CD4-positive, CD25-positive, alpha-beta regulatory T cell (primary cell): ENCODE data around the gene FOXO3B. TPM values are rescaled to one million over a fixed set of nuclear protein-coding genes. Genes with fewer than 3 reads are reported as not detected.
"Not testable (repeated sequence)": the region's sequence is repeated elsewhere in the genome, so short reads cannot be mapped to it uniquely, and the experiment has no call there.

Source experiments
- ATAC-seq, 2 donors: fragments of 150-1000 bp; cut with Tn5 transposase; one replicate each; pipeline ENCODE4 v1.10.0; 2021; ENCODE audit warnings: low read depth in 2 of 2, moderate number of reproducible peaks in 2 of 2, moderate library complexity in 1 of 2
- DNase-seq, 3 donors: peaks; one replicate each; pipeline versions ENCODE4 v3.0.0 to v3.0.0-alpha.2; 2012 to 2022; ENCODE audit warnings: mixed read lengths in 1 of 3
- H3K27ac ChIP-seq: one replicate; pipeline ENCODE4 v1.7.0; 2013; ENCODE audit warnings: mild to moderate bottlenecking, low read length; ENCODE audit not compliant: insufficient read depth, poor library complexity, severe bottlenecking
- H3K27me3 ChIP-seq: one replicate; pipeline ENCODE4 v1.7.0; 2013; ENCODE audit warnings: low read length; ENCODE audit not compliant: control insufficient read depth, insufficient read depth
- H3K36me3 ChIP-seq: one replicate; pipeline ENCODE4 v1.7.0; 2013; ENCODE audit warnings: mild to moderate bottlenecking, low read length, moderate library complexity; ENCODE audit not compliant: control insufficient read depth, insufficient read depth
- H3K4me1 ChIP-seq: 2 replicates; pipeline ENCODE4 v1.7.0; 2013; ENCODE audit warnings: mild to moderate bottlenecking, low read length; ENCODE audit not compliant: insufficient read depth, control insufficient read depth, poor library complexity, severe bottlenecking
- H3K4me3 ChIP-seq: one replicate; pipeline ENCODE4 v1.7.0; 2013; ENCODE audit warnings: low read depth, mild to moderate bottlenecking, low read length, moderate library complexity
- H3K9me3 ChIP-seq, 2 experiments: 1 replicate in 1 of 2; 2 replicates in 1 of 2; pipeline ENCODE4 v1.7.0; 2013; ENCODE audit warnings: low read length in 2 of 2, mild to moderate bottlenecking in 1 of 2, moderate library complexity in 1 of 2; ENCODE audit not compliant: control insufficient read depth in 2 of 2
- H3K27ac Mint-ChIP-seq, 3 donors: one replicate each; pipeline ENCODE4 v1.8.0; 2020 to 2022; ENCODE audit warnings: mild to moderate bottlenecking in 3 of 3, mixed read lengths in 3 of 3, moderate library complexity in 2 of 3
- H3K27me3 Mint-ChIP-seq: one replicate; pipeline ENCODE4 v1.8.0; 2022; ENCODE audit warnings: mild to moderate bottlenecking, mixed read lengths
- H3K36me3 Mint-ChIP-seq: one replicate; pipeline ENCODE4 v1.8.0; 2020; ENCODE audit warnings: mixed read lengths
- H3K4me1 Mint-ChIP-seq, 4 donors: one replicate each; pipeline ENCODE4 v1.8.0; 2020 to 2022; ENCODE audit warnings: mixed read lengths in 4 of 4, mild to moderate bottlenecking in 1 of 4
- H3K4me3 Mint-ChIP-seq, 4 donors: one replicate each; pipeline ENCODE4 v1.8.0; 2020 to 2022; ENCODE audit warnings: mild to moderate bottlenecking in 4 of 4, mixed read lengths in 4 of 4, moderate library complexity in 3 of 4
- H3K9me3 Mint-ChIP-seq, 7 donors: one replicate each; pipeline ENCODE4 v1.8.0; 2020 to 2022; ENCODE audit warnings: mixed read lengths in 7 of 7, mild to moderate bottlenecking in 3 of 7, moderate library complexity in 2 of 7
- polyA plus RNA-seq, 4 donors: library from polyadenylated mRNA; unstranded; fragments of 300-500 nt; fragmentation: Illumina TruSeq; gene quantifications; one replicate each; pipeline ENCODE4 v1.2.3, GENCODE V29; 2021
- total RNA-seq: library from RNA; stranded (reverse); gene quantifications from one replicate; pipeline ENCODE4 v1.2.3, GENCODE V29; 2022

Gene FOXO3B
- total and polyA plus RNA-seq, 5 donors from 2014 or later, result 1.7 to 4.5 (median 2.2) TPM

DNA sequence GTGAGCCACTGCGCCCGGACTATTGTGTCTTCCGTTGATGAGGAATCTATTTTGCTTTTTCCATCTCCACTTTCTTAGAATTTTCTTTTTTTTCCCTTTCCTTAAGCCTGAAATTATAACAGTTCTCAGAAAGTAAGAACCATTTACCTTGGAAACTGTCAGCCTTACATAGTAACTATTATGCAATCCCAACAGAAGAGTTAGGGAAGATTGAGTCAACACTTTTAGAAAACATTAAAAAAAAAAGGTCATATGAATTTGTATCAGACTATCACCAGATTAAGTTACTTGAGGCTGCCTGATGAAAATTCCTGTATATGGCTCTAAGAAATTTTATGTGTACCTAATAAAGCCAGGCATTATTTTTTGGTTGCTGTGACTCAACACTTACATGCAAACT is 26.1 kb upstream of the FOXO3B start:
- not testable (repeated sequence) for H3K4me1 Mint-ChIP-seq, H3K36me3 Mint-ChIP-seq, H3K4me1 ChIP-seq, H3K27ac ChIP-seq, H3K27ac Mint-ChIP-seq, H3K4me3 ChIP-seq, ATAC-seq, H3K4me3 Mint-ChIP-seq, H3K27me3 ChIP-seq, DNase-seq, H3K27me3 Mint-ChIP-seq, H3K9me3 Mint-ChIP-seq, H3K9me3 ChIP-seq, H3K36me3 ChIP-seq

DNA sequence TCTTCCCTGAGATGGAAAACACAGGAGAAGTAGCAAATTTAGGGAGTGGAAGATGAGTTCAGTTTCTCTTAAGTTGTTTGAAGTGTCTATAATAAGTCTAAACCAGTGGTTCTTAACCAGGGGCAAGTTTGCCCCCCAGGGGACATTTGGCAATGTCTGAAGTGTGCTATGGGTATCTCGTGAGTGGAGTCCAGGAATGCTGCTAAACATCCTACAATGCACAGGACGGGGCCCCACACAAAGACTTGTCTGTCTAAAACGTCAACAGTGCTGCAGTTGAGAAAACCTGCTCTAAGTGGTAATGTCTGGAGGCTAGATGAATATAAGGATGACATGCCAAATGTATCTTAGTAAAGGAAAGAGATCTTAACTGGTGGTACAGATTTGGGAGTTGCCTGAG is 23.8 kb upstream of the FOXO3B start:
- H3K4me1 ChIP-seq, H3K36me3 Mint-ChIP-seq, H3K27me3 Mint-ChIP-seq, H3K36me3 ChIP-seq, ATAC-seq, H3K27me3 ChIP-seq, H3K4me3 ChIP-seq, H3K4me3 Mint-ChIP-seq, H3K4me1 Mint-ChIP-seq, DNase-seq, H3K9me3 Mint-ChIP-seq, H3K9me3 ChIP-seq, H3K27ac ChIP-seq, H3K27ac Mint-ChIP-seq: not testable (repeated sequence)

DNA sequence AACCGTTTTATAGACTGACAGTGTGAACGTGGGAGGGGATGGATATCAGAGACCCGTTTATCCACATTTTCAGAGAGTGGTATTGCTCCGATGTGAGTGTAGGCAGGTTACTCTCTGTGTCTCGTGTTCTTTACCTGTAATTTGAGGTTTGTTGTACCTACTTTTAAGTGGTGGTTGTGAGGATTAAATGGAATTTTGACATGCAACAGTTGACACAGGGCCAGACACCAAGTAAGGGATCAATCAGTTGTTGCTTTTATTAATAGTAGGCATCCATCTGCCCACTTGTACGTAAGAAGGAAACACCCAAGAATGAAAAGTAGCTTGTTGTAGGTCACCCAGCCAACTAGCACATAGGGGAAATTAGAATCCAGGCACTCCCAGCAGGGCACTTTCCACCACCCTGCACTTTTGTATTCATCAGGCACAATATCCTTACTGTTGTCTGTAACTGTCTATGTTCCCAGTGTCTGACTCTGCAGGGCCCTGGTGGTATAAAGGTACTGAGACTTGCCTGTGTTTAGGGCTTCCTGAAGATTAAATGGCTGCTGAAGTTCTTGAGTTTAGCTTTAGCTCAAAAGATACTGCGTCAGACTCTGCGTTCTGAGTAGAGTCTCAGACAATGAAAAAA is 16.5 kb upstream of the FOXO3B start:
- peak overlapping the region; percentile 67 for H3K4me3 ChIP-seq
- not testable (repeated sequence) for H3K9me3 ChIP-seq, DNase-seq, H3K27me3 ChIP-seq, ATAC-seq, H3K4me1 ChIP-seq, H3K27me3 Mint-ChIP-seq, H3K27ac ChIP-seq, H3K36me3 Mint-ChIP-seq, H3K9me3 Mint-ChIP-seq, H3K36me3 ChIP-seq
- H3K4me3 Mint-ChIP-seq, result peak overlapping the region; percentile 83 to 94 (median 92)
- H3K27ac Mint-ChIP-seq, result peak overlapping the region; percentile 18 to 93 (median 89)
- peaks cover 0 to 14% (median 9%) of the 10 kb centered on the region in 4 donors for H3K4me1 Mint-ChIP-seq

DNA sequence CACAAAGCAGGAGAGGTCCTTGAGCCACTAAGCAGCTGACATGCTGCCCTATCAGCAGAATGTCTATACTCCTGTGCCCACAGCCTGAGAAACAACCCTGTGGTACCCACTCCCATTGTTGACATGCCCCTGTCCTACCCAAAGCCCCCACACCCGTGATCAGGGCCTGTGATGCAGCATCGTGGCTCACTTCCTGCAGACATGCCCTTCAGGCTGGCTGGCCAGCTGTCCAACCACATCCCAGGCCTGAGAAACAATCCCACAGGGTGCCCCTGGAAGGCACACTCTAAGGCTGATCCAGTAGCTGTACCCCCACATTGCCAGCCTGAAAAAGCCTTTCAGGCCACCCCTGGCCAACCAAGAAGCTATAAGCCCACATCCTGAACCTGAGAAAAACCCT is 13.0 kb upstream of the FOXO3B start:
- not testable (repeated sequence) for H3K36me3 Mint-ChIP-seq, H3K27me3 ChIP-seq, H3K36me3 ChIP-seq, H3K27me3 Mint-ChIP-seq, H3K27ac Mint-ChIP-seq, H3K4me3 ChIP-seq, DNase-seq, ATAC-seq, H3K27ac ChIP-seq, H3K4me1 ChIP-seq, H3K9me3 ChIP-seq, H3K9me3 Mint-ChIP-seq, H3K4me3 Mint-ChIP-seq
- H3K4me1 Mint-ChIP-seq, result peaks cover 0 to 14% (median 9%) of the 10 kb centered on the region in 4 donors

DNA sequence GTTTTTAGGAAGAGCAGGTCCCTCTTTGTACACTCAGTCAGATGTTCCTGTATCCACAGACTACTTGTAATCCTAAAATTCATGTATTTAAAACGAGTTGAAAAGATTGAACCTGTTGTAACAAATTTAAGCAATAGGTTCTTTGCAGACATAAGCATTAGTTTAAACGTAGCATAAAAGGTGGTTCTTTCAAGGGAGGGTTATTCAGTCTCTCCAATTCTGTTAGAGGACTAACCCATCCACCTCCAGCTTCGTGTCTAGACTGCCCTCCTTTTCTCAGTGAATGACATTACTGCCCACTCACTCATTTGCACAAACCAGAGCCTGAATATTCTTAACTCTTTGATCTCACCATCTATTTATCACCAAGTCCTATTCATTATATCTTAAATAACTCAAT is 554 bp upstream of the FOXO3B start:
- peak in 1 of 3 donors; percentile 14 for DNase-seq
- H3K27me3 Mint-ChIP-seq, H3K4me1 ChIP-seq, H3K36me3 Mint-ChIP-seq, H3K27ac ChIP-seq, H3K9me3 Mint-ChIP-seq, H3K36me3 ChIP-seq, H3K9me3 ChIP-seq, ATAC-seq, H3K27me3 ChIP-seq: not testable (repeated sequence)
- peak overlapping the region; percentile 76 to 92 (median 88) for H3K27ac Mint-ChIP-seq
- peak overlapping the region; percentile 69 for H3K4me3 ChIP-seq
- H3K4me1 Mint-ChIP-seq, result peaks cover 6 to 24% (median 14%) of the 10 kb centered on the region in 4 donors
- peak overlapping the region; percentile 89 to 93 (median 92) for H3K4me3 Mint-ChIP-seq

DNA sequence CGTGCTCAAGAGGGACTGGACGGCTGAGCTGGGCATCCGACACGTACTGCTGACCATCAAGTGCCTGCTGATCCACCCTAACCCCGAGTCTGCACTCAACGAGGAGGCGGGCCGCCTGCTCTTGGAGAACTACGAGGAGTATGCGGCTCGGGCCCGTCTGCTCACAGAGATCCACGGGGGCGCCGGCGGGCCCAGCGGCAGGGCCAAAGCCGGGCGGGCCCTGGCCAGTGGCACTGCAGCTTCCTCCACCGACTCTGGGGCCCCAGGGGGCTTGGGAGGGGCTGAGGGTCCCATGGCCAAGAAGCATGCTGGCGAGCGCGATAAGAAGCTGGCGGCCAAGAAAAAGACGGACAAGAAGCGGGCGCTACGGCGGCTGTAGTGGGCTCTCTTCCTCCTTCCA is 4.7 kb downstream of the FOXO3B start:
- H3K9me3 ChIP-seq, H3K27me3 Mint-ChIP-seq, H3K4me3 Mint-ChIP-seq, H3K9me3 Mint-ChIP-seq, H3K27me3 ChIP-seq, H3K4me1 ChIP-seq, H3K36me3 ChIP-seq, DNase-seq, ATAC-seq, H3K27ac Mint-ChIP-seq, H3K4me3 ChIP-seq, H3K27ac ChIP-seq: not testable (repeated sequence)
- Mint-ChIP-seq H3K4me1 (peaks cover 6 to 22% (median 10%) of the 10 kb centered on the region in 4 donors), H3K36me3 (peaks cover 24% of the 10 kb centered on the region)

DNA sequence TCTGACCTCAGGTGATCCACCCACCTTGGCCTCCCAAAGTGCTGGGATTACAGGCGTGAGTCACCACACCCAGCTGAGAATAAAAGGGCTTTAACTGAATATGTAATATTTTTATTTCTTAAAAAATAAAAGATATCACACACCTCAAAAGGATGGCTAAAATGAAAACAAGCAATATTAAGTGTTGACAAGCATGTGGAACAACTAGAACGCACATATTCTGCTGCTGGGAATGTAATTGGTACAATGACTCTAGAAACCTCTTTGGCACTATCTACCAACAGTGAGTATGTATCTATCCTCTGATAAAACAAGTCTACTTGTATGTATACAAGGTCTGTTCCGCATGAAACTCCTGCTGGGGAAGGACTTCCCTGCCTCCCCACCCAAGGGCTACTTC is 5.2 kb downstream of the FOXO3B start:
- H3K9me3 Mint-ChIP-seq, H3K9me3 ChIP-seq, H3K27me3 ChIP-seq, H3K27ac ChIP-seq, H3K27me3 Mint-ChIP-seq, H3K27ac Mint-ChIP-seq, ATAC-seq, H3K4me3 ChIP-seq, DNase-seq, H3K36me3 ChIP-seq, H3K4me3 Mint-ChIP-seq, H3K4me1 ChIP-seq: not testable (repeated sequence)
- H3K4me1 Mint-ChIP-seq, result peaks cover 6 to 22% (median 10%) of the 10 kb centered on the region in 4 donors
- H3K36me3 Mint-ChIP-seq, result peaks cover 24% of the 10 kb centered on the region

DNA sequence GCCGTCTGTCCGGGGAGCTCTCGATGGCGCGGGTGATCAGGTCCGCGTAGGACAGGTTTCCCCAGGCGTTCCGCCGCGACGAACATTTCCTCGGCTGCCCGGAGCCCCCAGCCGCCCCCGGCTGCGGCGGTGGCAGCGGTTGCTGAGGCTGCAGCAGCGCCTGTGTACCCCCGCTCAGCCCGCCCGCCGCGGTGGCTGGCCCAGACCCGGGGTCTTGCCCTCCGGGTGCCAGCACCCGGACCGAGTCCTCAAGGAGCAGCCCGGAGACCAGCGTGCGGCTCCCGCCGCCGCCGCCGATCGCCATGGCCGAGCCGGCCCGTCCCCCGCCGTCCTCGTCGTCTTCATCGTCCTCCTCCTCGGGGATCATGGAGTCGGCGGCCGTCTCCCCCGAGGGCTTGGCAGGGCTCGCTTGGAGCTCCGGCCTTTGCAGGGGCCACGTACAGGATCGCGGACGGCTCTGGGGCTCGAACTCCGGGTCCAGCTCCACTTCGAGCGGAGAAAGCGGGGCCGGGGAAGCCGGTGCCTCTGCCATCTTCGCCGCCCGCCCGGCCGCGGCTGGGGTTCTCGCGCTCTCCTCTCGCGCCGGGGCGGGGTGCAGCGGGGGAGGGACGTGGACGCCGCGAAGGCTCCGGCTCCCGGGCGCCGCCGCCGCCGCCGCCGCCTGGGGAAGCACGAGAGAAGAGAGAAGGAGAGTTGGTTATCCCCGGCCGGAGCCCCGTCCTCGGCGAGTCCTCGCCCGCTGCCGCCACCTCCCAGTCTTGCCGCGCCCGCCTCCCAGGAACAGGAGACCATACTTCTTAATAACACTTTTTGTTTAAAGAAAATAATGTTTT is 9.5 kb downstream of the FOXO3B start:
- H3K27ac Mint-ChIP-seq, H3K27me3 ChIP-seq, H3K4me3 Mint-ChIP-seq, H3K27ac ChIP-seq, H3K4me3 ChIP-seq, DNase-seq, H3K27me3 Mint-ChIP-seq, H3K4me1 ChIP-seq, ATAC-seq, H3K36me3 ChIP-seq, H3K4me1 Mint-ChIP-seq: not testable (repeated sequence)
- H3K9me3 ChIP-seq, result peaks cover 8 to 12% of the 10 kb centered on the region in 2 experiments
- Mint-ChIP-seq H3K9me3 (peaks cover 0 to 18% (median 5%) of the 10 kb centered on the region in 7 donors), H3K36me3 (peaks cover 35% of the 10 kb centered on the region)
